Spleen (tissue), 11 donors: ENCODE measurements around the gene SYNDIG1. TPM values are rescaled to one million over a fixed set of nuclear protein-coding genes. Genes with fewer than 3 reads are reported as not detected.

Source experiments
- DNase-seq: peaks from one replicate; pipeline ENCODE4 v3.0.0-alpha.2; 2020
- H3K27ac ChIP-seq, 8 donors: fragments of 200-600 bp; sonication (generic) in 7 of 8; 1 replicate in 4 of 8; 2 replicates in 4 of 8; pipeline versions ENCODE4 v1.5.0 to v1.8.0; 2016 to 2021; ENCODE audit warnings: inconsistent platforms in 4 of 8, mild to moderate bottlenecking in 4 of 8, moderate library complexity in 1 of 8
- H3K27me3 ChIP-seq, 7 donors: fragments of 200-600 bp; sonication (generic) in 6 of 7; replicated peaks in 1 of 7; 1 replicate in 4 of 7; 2 replicates in 3 of 7; pipeline versions ENCODE4 v1.5.0 to v1.8.0; 2016 to 2021; ENCODE audit warnings: inconsistent platforms in 3 of 7, mild to moderate bottlenecking in 1 of 7
- H3K36me3 ChIP-seq, 6 donors: fragments of 200-600 bp; sonication (generic) in 5 of 6; 1 replicate in 4 of 6; 2 replicates in 2 of 6; pipeline versions ENCODE4 v1.5.0 to v1.8.0; 2016 to 2021; ENCODE audit warnings: inconsistent platforms in 2 of 6
- H3K4me1 ChIP-seq, 6 donors: fragments of 200-600 bp; sonication (generic) in 5 of 6; 1 replicate in 3 of 6; 2 replicates in 3 of 6; pipeline versions ENCODE4 v1.5.0 to v1.8.0; 2016 to 2021; ENCODE audit warnings: inconsistent platforms in 3 of 6
- H3K4me3 ChIP-seq, 8 donors: fragments of 200-600 bp; sonication (generic) in 7 of 8; 1 replicate in 4 of 8; 2 replicates in 4 of 8; pipeline versions ENCODE4 v1.5.0 to v1.8.0; 2016 to 2021; ENCODE audit warnings: inconsistent platforms in 4 of 8, mild to moderate bottlenecking in 4 of 8, moderate library complexity in 2 of 8
- H3K9me3 ChIP-seq, 8 donors: fragments of 200-600 bp; sonication (generic) in 7 of 8; 1 replicate in 4 of 8; 2 replicates in 4 of 8; pipeline versions ENCODE4 v1.5.0 to v1.8.0; 2016 to 2021; ENCODE audit warnings: inconsistent platforms in 4 of 8
- POLR2A ChIP-seq, 3 donors: fragments of 450-650 bp; IDR thresholded peaks; one replicate each; pipeline ENCODE4 v1.5.1; 2017; ENCODE audit warnings: antibody characterized with exemption in 3 of 3, mild to moderate bottlenecking in 1 of 3
- POLR2AphosphoS5 ChIP-seq, 3 donors: sonication (generic); formaldehyde crosslinking; IDR thresholded peaks; one replicate each; pipeline ENCODE4 v1.5.1; 2017; ENCODE audit warnings: antibody characterized with exemption in 3 of 3
- WGBS, 5 donors: extraction: QIAGEN DNeasy Blood & Tissue Kit in 3 of 5; methylation state at CpG; one replicate each; pipeline versions ENCODE4 v1.1.5 to v1.1.7; 2013 to 2018; 5-methylcytosine and 5-hydroxymethylcytosine counted together
- intact Hi-C: fragments of 100-400 bp; cut with DNase I; formaldehyde crosslinking; loops from one replicate; pipeline ENCODE4 v1.15.0; 2023; ENCODE audit warnings: low total_unique reads
- polyA plus RNA-seq, 3 donors: library from polyadenylated mRNA; stranded (reverse); fragments of 200-250 nt; gene quantifications; one replicate each; pipeline ENCODE4 v1.2.1, GENCODE V29; 2013
- total RNA-seq, 7 donors: library from RNA; depleted of rRNA in 3 of 7; stranded (reverse); fragments of >200 nt in 3 of 7; fragmentation: NEBNext Ultra II Directional in 4 of 7; extraction: Animal tissue kit (Norgen Biotek cat#: 25700) in 4 of 7; gene quantifications; one replicate each; pipeline versions ENCODE4 v1.1.0 to v1.2.1, GENCODE V29; 2016 to 2021
- TF ChIP-seq, protein P1 (sequence below), 11 experiments: fragments of 200-600 bp in 7 of 11; fragments of 450-650 bp in 4 of 11; sonication (generic) in 4 of 11; IDR thresholded peaks in 8 of 11; conservative IDR thresholded peaks in 3 of 11; 1 replicate in 7 of 11; 2 replicates in 4 of 11; pipeline versions ENCODE4 v1.4.0 to v1.8.0; 2016 to 2021; ENCODE audit warnings: antibody characterized with exemption in 11 of 11, inconsistent platforms in 4 of 11, mild to moderate bottlenecking in 1 of 11
- donor health status: healthy with polysubstance abuse.
- donor health status: DM: no; HTN: no; CAD: no; lungs with moderate emphysema.
- donor health status: DM: no; HTN: no; CAD: no.
- donor health status: Bipolar disorder and iron deficiency.
- donor health status: healthy.
- donor health status: DM: no; HTN: no; CAD: no.
- donor health status: DM: yes; HTN: yes; CAD: no.

Gene SYNDIG1
- total and polyA plus RNA-seq, 10 donors, result 0.70 to 3.5 (median 1.3) TPM

DNA sequence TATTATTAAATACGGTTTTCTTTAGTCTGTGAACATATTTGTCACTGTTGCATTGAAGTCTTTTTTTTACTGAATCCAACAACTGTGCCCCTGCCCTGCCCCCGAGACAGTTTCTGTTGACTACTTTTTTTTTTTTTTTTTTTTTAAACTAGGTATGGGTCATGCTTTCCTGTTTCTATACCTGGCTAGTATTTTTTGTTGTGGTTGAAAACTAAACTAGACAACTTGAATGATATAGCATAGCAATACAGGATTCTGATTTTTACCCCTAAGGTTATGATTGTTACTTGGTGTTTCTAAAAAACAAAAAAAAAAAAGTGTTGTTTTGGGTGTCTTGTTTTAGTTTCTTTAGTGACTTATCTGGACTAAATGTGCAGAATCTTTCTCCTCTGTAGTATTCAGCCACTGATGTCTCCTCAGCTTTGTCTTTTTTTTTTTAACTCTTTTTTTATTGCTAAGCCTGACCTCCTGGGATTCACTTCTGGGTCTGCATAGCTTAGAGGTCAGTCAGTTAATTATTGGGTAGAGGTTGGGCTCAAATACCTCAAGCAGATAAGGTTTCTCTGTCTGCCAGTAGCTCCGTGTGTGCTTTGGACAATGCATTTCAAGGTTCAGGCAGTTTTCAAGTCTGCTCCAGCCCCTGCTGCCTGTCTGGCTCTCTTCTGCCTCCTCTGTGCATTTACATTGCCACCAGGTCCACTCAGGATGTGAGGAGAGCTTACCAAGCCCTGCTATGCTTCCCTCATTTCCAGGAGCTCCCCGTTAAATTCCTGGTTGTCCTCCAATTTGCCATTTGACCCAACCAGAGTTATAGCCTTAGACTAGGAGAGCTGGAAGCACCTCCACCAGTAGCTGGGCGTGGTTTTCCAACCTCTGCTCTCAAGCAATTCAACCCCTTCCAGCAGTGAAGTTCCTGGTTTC lies 91.4 kb downstream of the SYNDIG1 start:
- DNase-seq, result no peak
- intact Hi-C loops, result loop anchor here (10.0 kb wide), 1 partner anchor 56 kb away; no protein-coding TSS in a partner anchor
- no peak overlapping the region for H3K27ac ChIP-seq
- H3K27me3 ChIP-seq, result peaks cover 0 to 22% (median 0%) of the 10 kb centered on the region in 7 donors
- no peaks in the 10 kb centered on the region for H3K36me3 ChIP-seq
- no peaks in the 10 kb centered on the region for H3K4me1 ChIP-seq
- WGBS, 5 donors, result 67 to 78% (median 77%) methylated on average over 5 of the region's 5 CpGs
- peaks cover 0 to 30% (median 19%) of the 10 kb centered on the region in 8 donors for H3K9me3 ChIP-seq
- TF ChIP-seq POLR2AphosphoS5 (IDR thresholded peaks at IDR 0.05), result no peak
- TF ChIP-seq, protein P1, sequence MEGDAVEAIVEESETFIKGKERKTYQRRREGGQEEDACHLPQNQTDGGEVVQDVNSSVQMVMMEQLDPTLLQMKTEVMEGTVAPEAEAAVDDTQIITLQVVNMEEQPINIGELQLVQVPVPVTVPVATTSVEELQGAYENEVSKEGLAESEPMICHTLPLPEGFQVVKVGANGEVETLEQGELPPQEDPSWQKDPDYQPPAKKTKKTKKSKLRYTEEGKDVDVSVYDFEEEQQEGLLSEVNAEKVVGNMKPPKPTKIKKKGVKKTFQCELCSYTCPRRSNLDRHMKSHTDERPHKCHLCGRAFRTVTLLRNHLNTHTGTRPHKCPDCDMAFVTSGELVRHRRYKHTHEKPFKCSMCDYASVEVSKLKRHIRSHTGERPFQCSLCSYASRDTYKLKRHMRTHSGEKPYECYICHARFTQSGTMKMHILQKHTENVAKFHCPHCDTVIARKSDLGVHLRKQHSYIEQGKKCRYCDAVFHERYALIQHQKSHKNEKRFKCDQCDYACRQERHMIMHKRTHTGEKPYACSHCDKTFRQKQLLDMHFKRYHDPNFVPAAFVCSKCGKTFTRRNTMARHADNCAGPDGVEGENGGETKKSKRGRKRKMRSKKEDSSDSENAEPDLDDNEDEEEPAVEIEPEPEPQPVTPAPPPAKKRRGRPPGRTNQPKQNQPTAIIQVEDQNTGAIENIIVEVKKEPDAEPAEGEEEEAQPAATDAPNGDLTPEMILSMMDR (IDR thresholded peaks at IDR 0.05 in 8 of 11, conservative IDR thresholded peaks at IDR 0.05 in 3 of 11), result no peak
- no peak for TF ChIP-seq POLR2A (IDR thresholded peaks at IDR 0.05)
- no peak overlapping the region for H3K4me3 ChIP-seq

DNA sequence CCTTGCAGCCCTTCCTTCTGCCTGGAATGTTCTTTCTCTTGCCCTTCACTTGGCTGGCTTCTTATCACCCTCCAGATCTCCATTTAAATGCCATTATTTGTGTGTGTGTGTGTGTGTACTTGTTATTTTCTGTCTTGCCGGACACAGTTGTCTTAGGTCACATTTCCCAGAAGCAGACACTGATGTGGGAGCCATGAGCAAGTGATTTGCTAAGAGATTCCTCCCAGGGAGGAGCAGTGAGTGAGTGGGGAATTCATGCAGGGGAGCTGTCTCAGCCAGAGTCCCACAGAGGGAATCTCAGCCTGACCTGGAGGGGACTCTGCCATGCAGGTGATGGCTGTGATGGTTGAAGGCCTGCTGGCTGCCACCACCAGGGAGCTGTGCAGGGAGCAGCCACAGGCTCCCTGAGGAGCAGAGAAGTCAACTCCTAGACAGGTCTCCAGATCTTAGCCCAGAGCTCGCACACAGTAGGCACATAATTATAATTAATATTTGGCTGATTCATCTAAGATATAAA lies 96.5 kb downstream of the SYNDIG1 start:
- intact Hi-C loops, result loop anchor here (10.0 kb wide), 1 partner anchor 61 kb away; no protein-coding TSS in a partner anchor
- no peaks in the 10 kb centered on the region for H3K4me1 ChIP-seq
- H3K27ac ChIP-seq, result no peak overlapping the region
- TF ChIP-seq POLR2A (IDR thresholded peaks at IDR 0.05) (no peak), POLR2AphosphoS5 (IDR thresholded peaks at IDR 0.05) (no peak)
- TF ChIP-seq, protein P1 (IDR thresholded peaks at IDR 0.05 in 8 of 11, conservative IDR thresholded peaks at IDR 0.05 in 3 of 11), result no peak
- peaks cover 0 to 33% (median 0%) of the 10 kb centered on the region in 7 donors for H3K27me3 ChIP-seq
- no peak for DNase-seq
- WGBS, 5 donors, result 82 to 91% (median 85%) methylated on average over 2 of the region's 2 CpGs
- no peaks in the 10 kb centered on the region for H3K36me3 ChIP-seq
- H3K4me3 ChIP-seq, result no peak overlapping the region
- H3K9me3 ChIP-seq, result peaks cover 0 to 30% (median 19%) of the 10 kb centered on the region in 8 donors

DNA sequence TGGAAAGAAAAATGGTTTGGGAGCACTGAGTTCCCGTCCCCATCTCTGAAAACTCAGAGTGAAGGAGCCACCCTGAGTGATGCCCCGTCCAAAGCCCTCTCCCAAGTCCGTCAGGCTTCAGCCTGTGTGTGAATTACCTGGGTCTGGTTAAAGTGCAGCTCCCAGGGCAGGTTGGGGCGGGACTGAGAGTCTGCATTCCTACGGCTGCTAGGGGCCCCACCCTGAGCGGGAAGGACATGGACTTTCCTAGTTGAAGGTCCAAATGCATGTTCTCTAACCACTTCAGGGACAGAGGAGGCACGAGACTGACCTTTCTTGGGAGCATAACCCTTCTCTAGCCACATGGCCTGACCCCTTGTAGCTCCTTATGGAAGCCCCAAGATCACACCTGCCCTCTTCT lies 97.2 kb downstream of the SYNDIG1 start:
- TF ChIP-seq, protein P1 (IDR thresholded peaks at IDR 0.05 in 8 of 11, conservative IDR thresholded peaks at IDR 0.05 in 3 of 11), result no peak
- no peak for TF ChIP-seq POLR2AphosphoS5 (IDR thresholded peaks at IDR 0.05)
- no peak for TF ChIP-seq POLR2A (IDR thresholded peaks at IDR 0.05)
- intact Hi-C loops, result loop anchor here (10.0 kb wide), 1 partner anchor 62 kb away; no protein-coding TSS in a partner anchor
- WGBS, 5 donors, result 64 to 88% (median 84%) methylated on average over 7 of the region's 7 CpGs
- Histone ChIP-seq H3K27me3 (peaks cover 0 to 25% (median 0%) of the 10 kb centered on the region in 7 donors), H3K27ac (no peak overlapping the region), H3K36me3 (no peaks in the 10 kb centered on the region), H3K4me1 (no peaks in the 10 kb centered on the region), H3K4me3 (no peak overlapping the region), H3K9me3 (peaks cover 0 to 30% (median 19%) of the 10 kb centered on the region in 8 donors)
- DNase-seq, result no peak

DNA sequence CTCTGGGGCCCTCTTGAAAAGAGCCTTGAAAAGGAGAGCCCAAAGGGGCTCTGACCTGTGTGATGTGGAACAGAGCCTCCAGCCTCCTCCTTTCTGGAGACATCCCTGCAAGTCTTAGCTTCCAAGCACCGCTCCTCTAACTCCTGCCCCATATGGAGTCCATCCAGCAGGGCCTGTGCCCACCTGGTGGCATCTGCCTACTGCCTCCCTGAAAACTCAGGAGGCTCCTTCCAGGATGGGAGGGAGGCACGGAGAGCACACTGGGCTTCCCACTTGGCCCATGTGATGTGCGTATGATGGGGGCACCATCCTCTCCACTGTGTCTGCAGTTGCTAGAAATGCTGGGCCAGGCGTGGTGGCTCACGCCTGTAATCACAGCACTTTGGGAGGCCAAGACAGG lies 98.1 kb downstream of the SYNDIG1 start:
- TF ChIP-seq, protein P1 (IDR thresholded peaks at IDR 0.05 in 8 of 11, conservative IDR thresholded peaks at IDR 0.05 in 3 of 11), result no peak
- TF ChIP-seq POLR2AphosphoS5 (IDR thresholded peaks at IDR 0.05) (no peak), POLR2A (IDR thresholded peaks at IDR 0.05) (no peak)
- no peaks in the 10 kb centered on the region for H3K36me3 ChIP-seq
- intact Hi-C loops, result loop anchor here (10.0 kb wide), 1 partner anchor 63 kb away; no protein-coding TSS in a partner anchor
- peaks cover 0 to 19% (median 0%) of the 10 kb centered on the region in 7 donors for H3K27me3 ChIP-seq
- H3K27ac ChIP-seq, result no peak overlapping the region
- 86 to 98% (median 91%) methylated on average over 5 of the region's 5 CpGs for WGBS, 5 donors
- no peak for DNase-seq
- no peaks in the 10 kb centered on the region for H3K4me1 ChIP-seq
- peaks cover 0 to 26% (median 16%) of the 10 kb centered on the region in 8 donors for H3K9me3 ChIP-seq
- no peak overlapping the region for H3K4me3 ChIP-seq
